ENCODE results near the gene C2orf49.

DNA sequence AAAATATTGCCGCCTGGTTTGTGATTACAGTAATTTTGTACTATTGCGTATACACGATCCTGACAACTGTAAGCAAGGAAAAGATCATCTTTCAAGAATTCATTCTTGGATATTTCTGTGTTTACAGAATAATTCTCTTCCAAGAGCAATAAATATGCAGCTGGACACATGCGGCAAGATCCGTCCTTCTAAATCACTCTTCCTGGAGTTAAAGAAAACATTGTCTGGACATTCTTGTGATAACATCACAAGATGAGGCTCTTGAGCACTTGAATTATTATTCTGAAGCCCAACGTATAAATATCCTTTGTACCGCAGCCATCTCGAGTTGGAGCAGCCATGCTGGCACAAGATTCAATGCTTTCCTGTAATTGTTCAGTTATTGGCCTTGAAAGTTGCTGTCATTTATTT lies 51.6 kb downstream of the C2orf49 start:
- TF ChIP-seq POLR2AphosphoS5 (IDR thresholded peaks at IDR 0.05), result peak; percentile 95
- TF ChIP-seq, protein P1, sequence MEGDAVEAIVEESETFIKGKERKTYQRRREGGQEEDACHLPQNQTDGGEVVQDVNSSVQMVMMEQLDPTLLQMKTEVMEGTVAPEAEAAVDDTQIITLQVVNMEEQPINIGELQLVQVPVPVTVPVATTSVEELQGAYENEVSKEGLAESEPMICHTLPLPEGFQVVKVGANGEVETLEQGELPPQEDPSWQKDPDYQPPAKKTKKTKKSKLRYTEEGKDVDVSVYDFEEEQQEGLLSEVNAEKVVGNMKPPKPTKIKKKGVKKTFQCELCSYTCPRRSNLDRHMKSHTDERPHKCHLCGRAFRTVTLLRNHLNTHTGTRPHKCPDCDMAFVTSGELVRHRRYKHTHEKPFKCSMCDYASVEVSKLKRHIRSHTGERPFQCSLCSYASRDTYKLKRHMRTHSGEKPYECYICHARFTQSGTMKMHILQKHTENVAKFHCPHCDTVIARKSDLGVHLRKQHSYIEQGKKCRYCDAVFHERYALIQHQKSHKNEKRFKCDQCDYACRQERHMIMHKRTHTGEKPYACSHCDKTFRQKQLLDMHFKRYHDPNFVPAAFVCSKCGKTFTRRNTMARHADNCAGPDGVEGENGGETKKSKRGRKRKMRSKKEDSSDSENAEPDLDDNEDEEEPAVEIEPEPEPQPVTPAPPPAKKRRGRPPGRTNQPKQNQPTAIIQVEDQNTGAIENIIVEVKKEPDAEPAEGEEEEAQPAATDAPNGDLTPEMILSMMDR (IDR thresholded peaks at IDR 0.05), result no peak
- no peak for TF ChIP-seq POLR2A (IDR thresholded peaks at IDR 0.05)
- no peak for TF ChIP-seq EP300 (IDR thresholded peaks at IDR 0.05)
